IPS DF 19.7 (cell line): Measurements from ENCODE around the gene NXPE2.

Experiments
- DNase-seq: peaks from one replicate; pipeline ENCODE4 v3.0.0-alpha.2; 2013; ENCODE audit warnings: low read depth, low spot score

NXPE2 gene

GRCh38 chr11:114745150-114745671 is 66.9 kb downstream of the NXPE2 start:
- no peak for DNase-seq

- DNase-seq, result no peak
Observed at GRCh38 chr11:114746013-114746412, 67.7 kb downstream of the NXPE2 start.
